SU-DHL-6 (cell line): ENCODE data around the gene ACE.

Experiments
- H2AFZ ChIP-seq: fragments of 200-600 bp; sonication (generic); 2 replicates; pipeline ENCODE4 v1.6.1; 2014; ENCODE audit warnings: low read depth, mild to moderate bottlenecking, moderate library complexity, mixed read lengths, antibody characterized with exemption, low read length; ENCODE audit not compliant: severe bottlenecking
- H3F3A ChIP-seq: fragments of 200-600 bp; shearing (Covaris generic); 2 replicates; pipeline ENCODE4 v1.6.0; 2016; ENCODE audit warnings: antibody characterized with exemption, mild to moderate bottlenecking; ENCODE audit not compliant: insufficient read depth
- H3K27ac ChIP-seq: fragments of 200-600 bp; sonication (generic); 2 replicates; pipeline ENCODE4 v1.5.1; 2016; ENCODE audit warnings: low read depth, mild to moderate bottlenecking, low read length, moderate library complexity, mixed read lengths
- H3K27me3 ChIP-seq: fragments of 200-600 bp; sonication (generic), shearing (Covaris generic); 2 replicates; pipeline ENCODE4 v1.6.0; 2014; ENCODE audit warnings: mild to moderate bottlenecking, low read length
- H3K36me3 ChIP-seq: fragments of 200-600 bp; sonication (generic); 2 replicates; pipeline ENCODE4 v1.6.1; 2014; ENCODE audit warnings: mild to moderate bottlenecking, low read length, mixed read lengths
- H3K4me2 ChIP-seq: fragments of 300-600, 200-600 bp; shearing (Covaris generic), sonication (generic); 2 replicates; pipeline ENCODE4 v1.6.0; 2014; ENCODE audit warnings: low read length, low read depth, mild to moderate bottlenecking; ENCODE audit not compliant: poor library complexity, severe bottlenecking
- H3K4me3 ChIP-seq: fragments of 200-600 bp; sonication (generic); 2 replicates; pipeline ENCODE4 v1.5.1; 2014; ENCODE audit warnings: antibody characterized with exemption, low read length, mild to moderate bottlenecking, mixed read lengths; ENCODE audit not compliant: insufficient read depth, poor library complexity, severe bottlenecking
- H3K79me2 ChIP-seq: fragments of 200-600 bp; sonication (generic); 2 replicates; pipeline ENCODE4 v1.6.1; 2014; ENCODE audit warnings: mild to moderate bottlenecking, low read length, moderate library complexity; ENCODE audit not compliant: insufficient read depth
- H3K9ac ChIP-seq: fragments of 200-600 bp; sonication (generic); 2 replicates; pipeline ENCODE4 v1.7.0; 2014; ENCODE audit warnings: mild to moderate bottlenecking, low read length
- H3K9me2 ChIP-seq: fragments of 200-600 bp; sonication (generic); replicated peaks from 2 replicates; pipeline ENCODE4 v1.6.1; 2014; ENCODE audit warnings: low read length; ENCODE audit not compliant: insufficient read depth
- H3K9me3 ChIP-seq: fragments of 200-600 bp; sonication (generic); 2 replicates; pipeline ENCODE4 v1.6.1; 2014; ENCODE audit warnings: low read length, mixed read lengths; ENCODE audit not compliant: insufficient read depth
- H4K20me1 ChIP-seq: fragments of 200-600 bp; sonication (generic); 2 replicates; pipeline ENCODE4 v1.6.1; 2014; ENCODE audit warnings: low read depth, mild to moderate bottlenecking, antibody characterized with exemption, low read length, moderate library complexity, mixed read lengths
- EZH2phosphoT487 ChIP-seq: fragments of 200-600 bp; sonication (generic), shearing (Covaris generic); conservative IDR thresholded peaks from 2 replicates; pipeline ENCODE4 v1.6.1; 2018; ENCODE audit warnings: mild to moderate bottlenecking, antibody characterized with exemption, low read length, moderate library complexity, mixed read lengths
- TF ChIP-seq, protein P1 (sequence below): fragments of 200-600 bp; sonication (generic); IDR thresholded peaks from one replicate; pipeline ENCODE4 v1.5.1; 2017; ENCODE audit warnings: antibody characterized with exemption, mild to moderate bottlenecking, low read length, moderate library complexity; ENCODE audit not compliant: insufficient read depth, poor library complexity, severe bottlenecking

The ACE gene

DNA sequence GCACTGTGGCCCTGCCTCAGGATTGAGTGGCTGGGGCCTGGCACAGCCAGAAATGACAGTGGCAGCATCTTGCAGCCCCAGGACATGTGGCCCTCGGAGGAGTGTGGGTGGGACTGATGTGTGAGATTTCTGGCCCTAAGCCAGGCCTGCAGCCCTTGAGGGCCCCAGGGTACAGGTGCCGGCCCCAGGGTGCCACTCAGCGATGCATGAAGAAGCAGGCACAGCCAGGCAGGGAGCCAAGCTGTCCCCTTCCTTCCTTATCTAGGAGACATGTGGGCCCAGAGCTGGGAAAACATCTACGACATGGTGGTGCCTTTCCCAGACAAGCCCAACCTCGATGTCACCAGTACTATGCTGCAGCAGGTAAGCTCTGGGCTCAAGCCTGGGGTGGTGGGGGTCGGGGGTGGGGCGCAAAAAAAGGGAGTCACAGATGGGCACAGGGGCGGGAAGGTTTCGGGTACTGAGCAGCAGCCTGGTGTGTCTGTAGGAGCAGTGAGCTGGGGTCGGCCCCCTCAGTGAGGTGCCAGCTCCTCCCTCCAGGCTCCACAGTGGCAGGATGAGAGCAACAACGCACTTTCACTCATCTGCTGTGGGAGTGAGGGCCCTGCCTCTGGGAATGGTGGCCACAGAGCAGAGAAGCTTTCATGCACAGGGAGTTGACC, 4.1 kb downstream of the ACE start:
- no peak for TF ChIP-seq EZH2phosphoT487
- TF ChIP-seq, protein P1, sequence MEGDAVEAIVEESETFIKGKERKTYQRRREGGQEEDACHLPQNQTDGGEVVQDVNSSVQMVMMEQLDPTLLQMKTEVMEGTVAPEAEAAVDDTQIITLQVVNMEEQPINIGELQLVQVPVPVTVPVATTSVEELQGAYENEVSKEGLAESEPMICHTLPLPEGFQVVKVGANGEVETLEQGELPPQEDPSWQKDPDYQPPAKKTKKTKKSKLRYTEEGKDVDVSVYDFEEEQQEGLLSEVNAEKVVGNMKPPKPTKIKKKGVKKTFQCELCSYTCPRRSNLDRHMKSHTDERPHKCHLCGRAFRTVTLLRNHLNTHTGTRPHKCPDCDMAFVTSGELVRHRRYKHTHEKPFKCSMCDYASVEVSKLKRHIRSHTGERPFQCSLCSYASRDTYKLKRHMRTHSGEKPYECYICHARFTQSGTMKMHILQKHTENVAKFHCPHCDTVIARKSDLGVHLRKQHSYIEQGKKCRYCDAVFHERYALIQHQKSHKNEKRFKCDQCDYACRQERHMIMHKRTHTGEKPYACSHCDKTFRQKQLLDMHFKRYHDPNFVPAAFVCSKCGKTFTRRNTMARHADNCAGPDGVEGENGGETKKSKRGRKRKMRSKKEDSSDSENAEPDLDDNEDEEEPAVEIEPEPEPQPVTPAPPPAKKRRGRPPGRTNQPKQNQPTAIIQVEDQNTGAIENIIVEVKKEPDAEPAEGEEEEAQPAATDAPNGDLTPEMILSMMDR = no peak
- H3K4me3 ChIP-seq = no peak overlapping the region
- no peak overlapping the region for H3K4me2 ChIP-seq
- H3K9ac ChIP-seq = no peak overlapping the region
- no peaks in the 10 kb centered on the region for H3K9me3 ChIP-seq
- H3K79me2 ChIP-seq = no peaks in the 10 kb centered on the region
- no peak overlapping the region for H2AFZ ChIP-seq
- no peak overlapping the region for H3K27ac ChIP-seq
- H3K36me3 ChIP-seq = no peaks in the 10 kb centered on the region
- H3F3A ChIP-seq = no peaks in the 10 kb centered on the region
- no peaks in the 10 kb centered on the region for H4K20me1 ChIP-seq
- H3K27me3 ChIP-seq = no peaks in the 10 kb centered on the region
- no peaks in the 10 kb centered on the region for H3K9me2 ChIP-seq

- no peak overlapping the region for H3K4me3 ChIP-seq
- H2AFZ ChIP-seq = no peak overlapping the region
- H3K9ac ChIP-seq = no peak overlapping the region
- H3K27ac ChIP-seq = no peak overlapping the region
- TF ChIP-seq EZH2phosphoT487 = no peak
- TF ChIP-seq, protein P1 = no peak
- H3K36me3 ChIP-seq = no peaks in the 10 kb centered on the region
- H3K79me2 ChIP-seq = no peaks in the 10 kb centered on the region
- no peak overlapping the region for H3K4me2 ChIP-seq
- H3F3A ChIP-seq = no peaks in the 10 kb centered on the region
- H4K20me1 ChIP-seq = no peaks in the 10 kb centered on the region
- no peaks in the 10 kb centered on the region for H3K9me2 ChIP-seq
- H3K9me3 ChIP-seq = no peaks in the 10 kb centered on the region
- no peaks in the 10 kb centered on the region for H3K27me3 ChIP-seq
These were observed 4.6 kb downstream of the ACE start for GRCh38 chr17:63481488-63481870.

DNA sequence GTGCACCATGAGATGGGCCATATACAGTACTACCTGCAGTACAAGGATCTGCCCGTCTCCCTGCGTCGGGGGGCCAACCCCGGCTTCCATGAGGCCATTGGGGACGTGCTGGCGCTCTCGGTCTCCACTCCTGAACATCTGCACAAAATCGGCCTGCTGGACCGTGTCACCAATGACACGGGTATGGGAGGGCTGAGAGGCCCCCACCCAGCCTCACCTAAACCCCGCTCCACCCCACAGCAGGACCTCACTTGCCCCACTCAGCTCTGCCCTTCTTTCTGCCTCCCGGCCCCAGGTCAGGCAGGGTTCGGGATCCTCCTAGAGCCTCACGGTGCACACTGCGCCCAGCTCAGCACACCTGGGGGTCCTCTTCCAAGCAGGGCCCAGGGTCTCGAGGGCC, 5.6 kb downstream of the ACE start:
- Histone ChIP-seq H3K9ac (no peak overlapping the region), H4K20me1 (no peaks in the 10 kb centered on the region), H3K9me3 (no peaks in the 10 kb centered on the region), H2AFZ (no peak overlapping the region), H3K27me3 (no peaks in the 10 kb centered on the region), H3K9me2 (no peaks in the 10 kb centered on the region), H3F3A (no peaks in the 10 kb centered on the region), H3K79me2 (no peaks in the 10 kb centered on the region), H3K4me2 (no peak overlapping the region), H3K4me3 (no peak overlapping the region), H3K36me3 (no peaks in the 10 kb centered on the region), H3K27ac (no peak overlapping the region)
- TF ChIP-seq, protein P1 = no peak
- no peak for TF ChIP-seq EZH2phosphoT487
